ENCODE results near the gene CTIF.

CTIF gene

DNA sequence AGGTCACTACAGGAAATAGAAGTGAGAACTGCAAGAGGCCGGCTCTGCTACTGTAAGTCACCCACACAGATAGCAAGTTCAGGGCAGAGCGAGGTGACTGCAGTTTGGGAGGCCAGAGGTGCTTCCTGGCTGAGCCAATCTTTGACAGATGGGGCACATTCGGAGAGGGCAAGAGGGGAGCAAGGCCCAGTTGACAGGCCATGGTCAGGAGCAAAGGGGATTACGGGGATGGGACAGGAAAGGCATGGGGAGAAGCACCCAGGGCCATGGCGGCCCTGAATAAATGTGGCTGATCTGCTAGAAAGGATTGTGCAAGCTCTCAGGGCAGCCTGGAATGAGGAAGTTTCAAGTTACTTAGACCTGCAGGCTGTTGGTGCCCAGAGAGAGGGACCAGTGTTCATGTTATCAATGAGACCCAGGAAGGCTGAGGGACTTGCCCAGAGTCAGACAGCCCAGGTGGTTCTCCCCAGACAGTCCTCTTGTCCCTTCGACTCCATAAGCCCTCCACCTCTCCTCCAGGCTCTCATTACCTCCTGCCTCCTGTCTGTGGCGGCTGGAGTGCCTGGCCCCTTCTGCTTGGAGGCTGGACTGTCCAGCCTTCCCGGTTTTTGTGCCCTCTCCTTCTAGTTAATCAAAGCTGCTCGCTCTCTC is 123.3 kb downstream of the CTIF start:
- Histone ChIP-seq H3K27me3 (replicated peaks; ENCODE audit: insufficient read depth, low read length) (no peaks in the 10 kb centered on the region), H3K27ac (ENCODE audit: low read length) (no peak overlapping the region), H3K4me3 (ENCODE audit: low read length) (no peak overlapping the region), H3K36me3 (replicated peaks; ENCODE audit: insufficient read depth, low read length) (no peaks in the 10 kb centered on the region), H3K9me3 (replicated peaks; ENCODE audit: insufficient read depth, low read length) (no peaks in the 10 kb centered on the region), H3K9ac (ENCODE audit: low read length) (no peak overlapping the region), H3K9me2 (replicated peaks; ENCODE audit: insufficient read depth, low read length) (no peaks in the 10 kb centered on the region), H3K4me1 (ENCODE audit: low read length) (no peaks in the 10 kb centered on the region), H3K79me2 (ENCODE audit: low read length) (no peaks in the 10 kb centered on the region), H3F3A (ENCODE audit: insufficient read depth, low read length) (no peaks in the 10 kb centered on the region), H4K20me1 (ENCODE audit: insufficient read depth, low read length) (no peaks in the 10 kb centered on the region), H2AFZ (ENCODE audit: low read length) (no peak overlapping the region), H3K4me2 (ENCODE audit: low read depth, low read length) (no peak overlapping the region)
- no peak for DNase-seq
- TF ChIP-seq, protein P1, sequence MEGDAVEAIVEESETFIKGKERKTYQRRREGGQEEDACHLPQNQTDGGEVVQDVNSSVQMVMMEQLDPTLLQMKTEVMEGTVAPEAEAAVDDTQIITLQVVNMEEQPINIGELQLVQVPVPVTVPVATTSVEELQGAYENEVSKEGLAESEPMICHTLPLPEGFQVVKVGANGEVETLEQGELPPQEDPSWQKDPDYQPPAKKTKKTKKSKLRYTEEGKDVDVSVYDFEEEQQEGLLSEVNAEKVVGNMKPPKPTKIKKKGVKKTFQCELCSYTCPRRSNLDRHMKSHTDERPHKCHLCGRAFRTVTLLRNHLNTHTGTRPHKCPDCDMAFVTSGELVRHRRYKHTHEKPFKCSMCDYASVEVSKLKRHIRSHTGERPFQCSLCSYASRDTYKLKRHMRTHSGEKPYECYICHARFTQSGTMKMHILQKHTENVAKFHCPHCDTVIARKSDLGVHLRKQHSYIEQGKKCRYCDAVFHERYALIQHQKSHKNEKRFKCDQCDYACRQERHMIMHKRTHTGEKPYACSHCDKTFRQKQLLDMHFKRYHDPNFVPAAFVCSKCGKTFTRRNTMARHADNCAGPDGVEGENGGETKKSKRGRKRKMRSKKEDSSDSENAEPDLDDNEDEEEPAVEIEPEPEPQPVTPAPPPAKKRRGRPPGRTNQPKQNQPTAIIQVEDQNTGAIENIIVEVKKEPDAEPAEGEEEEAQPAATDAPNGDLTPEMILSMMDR (IDR thresholded peaks at IDR 0.05; ENCODE audit: low read length) = no peak
- TF ChIP-seq EZH2 (optimal IDR thresholded peaks at IDR 0.05; ENCODE audit: low read depth, low read length) = no peak
- no peak for TF ChIP-seq EZH2phosphoT487 (IDR thresholded peaks at IDR 0.05; ENCODE audit: low read length)

DNA sequence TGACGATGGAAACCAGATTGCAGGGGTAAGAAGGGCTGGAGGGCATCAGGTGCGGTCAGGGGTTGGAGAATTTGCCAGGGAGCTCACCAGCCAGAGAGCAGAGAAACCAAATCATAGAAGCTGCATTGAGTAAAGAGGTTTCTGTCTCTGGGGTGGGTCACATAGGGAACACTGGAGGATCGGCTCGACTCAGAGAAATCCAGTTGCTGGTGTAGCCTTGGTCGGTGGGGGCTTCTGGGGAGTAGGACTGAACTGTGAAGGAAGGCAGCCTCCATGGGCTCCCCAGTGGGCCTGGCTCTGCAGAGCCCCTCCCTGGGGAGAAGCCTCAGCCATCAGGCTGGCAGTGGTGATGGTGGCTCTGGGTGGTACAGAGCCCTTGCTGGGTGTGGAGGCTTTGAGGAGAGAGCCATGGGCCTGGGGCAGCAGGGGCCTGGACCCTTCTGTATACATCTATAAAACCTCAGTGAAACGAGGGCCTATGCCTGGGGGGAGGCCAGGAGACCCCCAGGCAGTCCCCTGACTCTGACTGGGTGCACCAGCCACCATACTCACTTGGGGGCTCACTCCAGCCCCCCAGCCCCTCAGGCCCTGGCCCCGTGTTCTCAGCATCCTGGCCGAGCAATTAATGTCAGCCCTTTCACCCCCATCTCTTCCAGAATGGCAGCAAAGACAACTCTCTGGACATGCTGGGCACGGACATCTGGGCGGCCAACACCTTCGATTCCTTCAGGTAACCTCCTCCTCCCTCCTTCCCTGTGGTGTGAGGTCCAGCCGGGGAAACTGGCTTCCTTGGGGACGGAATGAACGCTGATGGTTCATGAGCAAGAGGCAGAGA is 124.5 kb downstream of the CTIF start:
- Histone ChIP-seq H3K27ac (ENCODE audit: low read length) (no peak overlapping the region), H3F3A (ENCODE audit: insufficient read depth, low read length) (no peaks in the 10 kb centered on the region), H2AFZ (ENCODE audit: low read length) (no peak overlapping the region), H3K36me3 (replicated peaks; ENCODE audit: insufficient read depth, low read length) (no peaks in the 10 kb centered on the region), H3K9me2 (replicated peaks; ENCODE audit: insufficient read depth, low read length) (no peaks in the 10 kb centered on the region), H3K79me2 (ENCODE audit: low read length) (no peaks in the 10 kb centered on the region), H3K4me3 (ENCODE audit: low read length) (no peak overlapping the region), H3K27me3 (replicated peaks; ENCODE audit: insufficient read depth, low read length) (no peaks in the 10 kb centered on the region), H3K9me3 (replicated peaks; ENCODE audit: insufficient read depth, low read length) (no peaks in the 10 kb centered on the region), H3K4me2 (ENCODE audit: low read depth, low read length) (no peak overlapping the region), H4K20me1 (ENCODE audit: insufficient read depth, low read length) (no peaks in the 10 kb centered on the region), H3K9ac (ENCODE audit: low read length) (no peak overlapping the region), H3K4me1 (ENCODE audit: low read length) (no peaks in the 10 kb centered on the region)
- TF ChIP-seq EZH2 (optimal IDR thresholded peaks at IDR 0.05; ENCODE audit: low read depth, low read length) (no peak), EZH2phosphoT487 (IDR thresholded peaks at IDR 0.05; ENCODE audit: low read length) (no peak)
- TF ChIP-seq, protein P1 (IDR thresholded peaks at IDR 0.05; ENCODE audit: low read length) = no peak
- DNase-seq = no peak

DNA sequence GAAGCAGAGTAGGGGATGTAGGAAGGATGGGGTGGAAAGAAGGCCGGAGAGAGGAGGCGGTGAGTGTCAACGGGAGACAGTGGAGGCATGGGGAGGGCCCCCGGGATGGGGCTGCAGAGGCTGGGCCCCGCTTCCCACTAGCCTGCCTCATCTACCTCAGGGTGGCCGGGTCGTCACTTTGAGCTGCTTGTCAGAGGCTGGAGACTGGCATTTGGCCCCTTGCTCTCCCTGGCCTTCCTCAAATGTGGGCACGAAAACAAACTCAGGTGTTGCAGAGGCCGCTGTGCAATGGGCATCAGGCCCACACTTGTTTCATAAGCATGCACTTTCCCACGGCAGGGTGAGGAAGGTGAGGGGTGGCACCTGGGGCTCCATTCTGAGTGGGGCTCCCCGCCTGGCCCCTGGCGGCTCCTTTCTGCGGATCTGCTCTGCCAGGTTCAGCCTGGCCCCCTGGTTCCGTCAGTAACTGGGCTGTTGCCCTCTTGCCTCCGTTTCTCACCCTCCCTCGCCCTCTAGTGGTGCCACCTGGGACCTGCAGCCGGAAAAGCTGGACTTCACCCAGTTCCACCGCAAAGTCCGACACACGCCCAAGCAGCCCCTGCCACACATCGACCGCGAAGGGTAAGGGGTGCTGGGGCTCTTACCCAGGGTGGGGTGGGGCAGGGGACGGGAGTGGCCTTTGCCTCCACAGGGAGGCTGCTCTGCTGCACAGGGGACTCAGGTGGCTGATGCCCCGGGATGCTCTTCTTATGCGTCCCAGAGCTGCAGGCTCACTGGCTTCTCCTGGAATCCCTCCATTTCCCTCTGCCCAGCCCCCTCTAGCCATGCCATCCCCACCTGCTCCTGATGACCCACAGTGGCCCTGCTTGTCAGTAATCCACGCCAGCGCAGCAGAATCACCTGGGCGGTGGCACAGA is 125.4 kb downstream of the CTIF start:
- no peaks in the 10 kb centered on the region for H3K9me3 ChIP-seq (replicated peaks; ENCODE audit: insufficient read depth, low read length)
- H3K9me2 ChIP-seq (replicated peaks; ENCODE audit: insufficient read depth, low read length) = no peaks in the 10 kb centered on the region
- no peak overlapping the region for H2AFZ ChIP-seq (ENCODE audit: low read length)
- DNase-seq = peak; percentile 42
- H4K20me1 ChIP-seq (ENCODE audit: insufficient read depth, low read length) = no peaks in the 10 kb centered on the region
- no peaks in the 10 kb centered on the region for H3F3A ChIP-seq (ENCODE audit: insufficient read depth, low read length)
- H3K4me2 ChIP-seq (ENCODE audit: low read depth, low read length) = no peak overlapping the region
- TF ChIP-seq EZH2phosphoT487 (IDR thresholded peaks at IDR 0.05; ENCODE audit: low read length) (no peak), EZH2 (optimal IDR thresholded peaks at IDR 0.05; ENCODE audit: low read depth, low read length) (no peak)
- TF ChIP-seq, protein P1 (IDR thresholded peaks at IDR 0.05; ENCODE audit: low read length) = peak; percentile 83
- no peak overlapping the region for H3K9ac ChIP-seq (ENCODE audit: low read length)
- H3K36me3 ChIP-seq (replicated peaks; ENCODE audit: insufficient read depth, low read length) = no peaks in the 10 kb centered on the region
- H3K4me3 ChIP-seq (ENCODE audit: low read length) = no peak overlapping the region
- H3K4me1 ChIP-seq (ENCODE audit: low read length) = no peaks in the 10 kb centered on the region
- H3K27ac ChIP-seq (ENCODE audit: low read length) = no peak overlapping the region
- no peaks in the 10 kb centered on the region for H3K27me3 ChIP-seq (replicated peaks; ENCODE audit: insufficient read depth, low read length)
- no peaks in the 10 kb centered on the region for H3K79me2 ChIP-seq (ENCODE audit: low read length)

Data from MM.1S (cell line).